DOHH2 (cell line): ENCODE results near the gene FAM221A.

Source experiments
- H3F3A ChIP-seq: fragments of 200-600 bp; sonication (generic), shearing (Covaris generic); 2 replicates; pipeline ENCODE4 v1.6.0; 2016; ENCODE audit warnings: antibody characterized with exemption, mild to moderate bottlenecking; ENCODE audit not compliant: control insufficient read depth, insufficient read depth
- H3K27ac ChIP-seq: fragments of 200-600 bp; sonication (generic); 2 replicates; pipeline ENCODE4 v1.5.1; 2014; ENCODE audit warnings: low read depth, mild to moderate bottlenecking, low read length, moderate library complexity
- H3K27me3 ChIP-seq: fragments of 200-600 bp; sonication (generic); 2 replicates; pipeline ENCODE4 v1.6.1; 2014; ENCODE audit warnings: mild to moderate bottlenecking, low read length, mixed read lengths; ENCODE audit not compliant: control insufficient read depth
- H3K36me3 ChIP-seq: fragments of 200-600 bp; sonication (generic); 2 replicates; pipeline ENCODE4 v1.6.1; 2014; ENCODE audit warnings: mild to moderate bottlenecking, low read length, moderate library complexity, mixed read lengths; ENCODE audit not compliant: control insufficient read depth
- H3K4me1 ChIP-seq: fragments of 200-600 bp; sonication (generic); 2 replicates; pipeline ENCODE4 v1.6.1; 2014; ENCODE audit warnings: mild to moderate bottlenecking, low read length, mixed read lengths; ENCODE audit not compliant: control insufficient read depth
- H3K4me2 ChIP-seq: fragments of 200-600 bp; sonication (generic); 2 replicates; pipeline ENCODE4 v1.6.0; 2014; ENCODE audit warnings: mild to moderate bottlenecking, low read length, moderate library complexity
- H3K4me3 ChIP-seq: fragments of 200-600 bp; sonication (generic); 2 replicates; pipeline ENCODE4 v1.5.1; 2014; ENCODE audit warnings: mild to moderate bottlenecking, low read length, mixed read lengths
- H3K79me2 ChIP-seq: fragments of 200-600 bp; sonication (generic); 2 replicates; pipeline ENCODE4 v1.6.1; 2014; ENCODE audit warnings: mild to moderate bottlenecking, low read length, mixed read lengths; ENCODE audit not compliant: control insufficient read depth
- H3K9me2 ChIP-seq: fragments of 200-600 bp; sonication (generic); replicated peaks from 2 replicates; pipeline ENCODE4 v1.6.1; 2014; ENCODE audit warnings: mild to moderate bottlenecking, low read length, mixed read lengths; ENCODE audit not compliant: control insufficient read depth
- H3K9me3 ChIP-seq: fragments of 200-600 bp; sonication (generic); 2 replicates; pipeline ENCODE4 v1.6.1; 2014; ENCODE audit warnings: antibody characterized with exemption, low read length, mixed read lengths; ENCODE audit not compliant: control insufficient read depth, insufficient read depth
- H4K20me1 ChIP-seq: fragments of 200-600 bp; sonication (generic); 2 replicates; pipeline ENCODE4 v1.6.0; 2014; ENCODE audit warnings: low read depth, mild to moderate bottlenecking, antibody characterized with exemption, low read length, moderate library complexity; ENCODE audit not compliant: control insufficient read depth, insufficient read depth
- EZH2phosphoT487 ChIP-seq: fragments of 200-600 bp; sonication (generic); IDR thresholded peaks from 2 replicates; pipeline ENCODE4 v1.6.1; 2017; ENCODE audit warnings: borderline replicate concordance, mild to moderate bottlenecking, antibody characterized with exemption, low read length, moderate library complexity, mixed read lengths
- TF ChIP-seq, protein P1 (sequence below): fragments of 200-600 bp; sonication (generic); IDR thresholded peaks from one replicate; pipeline ENCODE4 v1.5.1; 2014; ENCODE audit warnings: antibody characterized with exemption, mild to moderate bottlenecking, low read depth, low read length; ENCODE audit not compliant: poor library complexity, severe bottlenecking

The FAM221A gene

DNA sequence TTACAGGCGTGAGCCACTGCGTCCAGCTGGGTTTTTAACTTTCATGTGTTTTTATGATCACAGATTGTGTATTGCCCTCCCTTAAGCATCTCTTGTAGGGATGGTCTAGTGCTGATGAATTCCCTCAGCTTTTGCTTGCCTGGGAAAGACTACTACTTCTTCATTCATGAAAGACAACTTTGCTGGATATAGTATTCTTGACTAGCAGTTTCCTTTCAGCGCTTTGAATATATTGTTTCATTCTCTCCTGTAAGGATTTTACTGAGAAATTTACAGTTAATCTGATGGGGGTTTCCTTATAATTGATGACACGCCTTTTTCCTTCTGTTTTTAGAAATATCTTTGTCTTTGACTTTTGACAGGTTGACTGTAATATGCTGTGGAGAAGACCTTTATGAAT lies 63.2 kb downstream of the FAM221A start:
- no peaks in the 10 kb centered on the region for H3K36me3 ChIP-seq
- peaks cover 13% of the 10 kb centered on the region for H3K9me3 ChIP-seq
- no peaks in the 10 kb centered on the region for H4K20me1 ChIP-seq
- H3K4me1 ChIP-seq = no peaks in the 10 kb centered on the region
- no peak for TF ChIP-seq EZH2phosphoT487
- TF ChIP-seq, protein P1, sequence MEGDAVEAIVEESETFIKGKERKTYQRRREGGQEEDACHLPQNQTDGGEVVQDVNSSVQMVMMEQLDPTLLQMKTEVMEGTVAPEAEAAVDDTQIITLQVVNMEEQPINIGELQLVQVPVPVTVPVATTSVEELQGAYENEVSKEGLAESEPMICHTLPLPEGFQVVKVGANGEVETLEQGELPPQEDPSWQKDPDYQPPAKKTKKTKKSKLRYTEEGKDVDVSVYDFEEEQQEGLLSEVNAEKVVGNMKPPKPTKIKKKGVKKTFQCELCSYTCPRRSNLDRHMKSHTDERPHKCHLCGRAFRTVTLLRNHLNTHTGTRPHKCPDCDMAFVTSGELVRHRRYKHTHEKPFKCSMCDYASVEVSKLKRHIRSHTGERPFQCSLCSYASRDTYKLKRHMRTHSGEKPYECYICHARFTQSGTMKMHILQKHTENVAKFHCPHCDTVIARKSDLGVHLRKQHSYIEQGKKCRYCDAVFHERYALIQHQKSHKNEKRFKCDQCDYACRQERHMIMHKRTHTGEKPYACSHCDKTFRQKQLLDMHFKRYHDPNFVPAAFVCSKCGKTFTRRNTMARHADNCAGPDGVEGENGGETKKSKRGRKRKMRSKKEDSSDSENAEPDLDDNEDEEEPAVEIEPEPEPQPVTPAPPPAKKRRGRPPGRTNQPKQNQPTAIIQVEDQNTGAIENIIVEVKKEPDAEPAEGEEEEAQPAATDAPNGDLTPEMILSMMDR = no peak
- H3K27ac ChIP-seq = no peak overlapping the region
- H3F3A ChIP-seq = no peaks in the 10 kb centered on the region
- no peaks in the 10 kb centered on the region for H3K9me2 ChIP-seq
- H3K27me3 ChIP-seq = no peaks in the 10 kb centered on the region
- H3K79me2 ChIP-seq = no peaks in the 10 kb centered on the region
- no peak overlapping the region for H3K4me3 ChIP-seq
- no peak overlapping the region for H3K4me2 ChIP-seq

DNA sequence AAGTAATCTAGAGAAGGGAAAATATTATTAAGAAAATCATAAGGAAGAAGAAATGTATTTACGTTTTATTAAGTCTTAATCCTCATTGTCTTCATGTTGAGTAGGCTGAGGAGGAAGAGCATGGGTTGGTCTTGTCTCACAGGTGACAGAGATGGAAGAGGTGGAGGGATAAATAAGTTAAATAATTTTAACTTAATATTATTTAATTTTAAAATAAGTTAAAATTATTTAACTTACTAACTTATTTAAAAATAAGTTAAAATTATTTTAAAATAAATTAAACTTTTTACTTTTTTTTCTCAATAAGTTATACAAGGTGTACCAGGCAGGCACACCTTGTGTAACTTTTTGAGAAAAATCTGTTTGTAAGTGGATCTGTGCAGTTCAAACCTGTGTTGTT lies 66.6 kb downstream of the FAM221A start:
- Histone ChIP-seq H3K4me3 (no peak overlapping the region), H3K9me2 (no peaks in the 10 kb centered on the region), H4K20me1 (no peaks in the 10 kb centered on the region), H3K27me3 (no peaks in the 10 kb centered on the region), H3K9me3 (peaks cover 13% of the 10 kb centered on the region), H3K4me2 (no peak overlapping the region), H3K27ac (no peak overlapping the region), H3K36me3 (no peaks in the 10 kb centered on the region), H3K79me2 (no peaks in the 10 kb centered on the region), H3K4me1 (no peaks in the 10 kb centered on the region), H3F3A (no peaks in the 10 kb centered on the region)
- TF ChIP-seq EZH2phosphoT487 = no peak
- TF ChIP-seq, protein P1 = no peak

DNA sequence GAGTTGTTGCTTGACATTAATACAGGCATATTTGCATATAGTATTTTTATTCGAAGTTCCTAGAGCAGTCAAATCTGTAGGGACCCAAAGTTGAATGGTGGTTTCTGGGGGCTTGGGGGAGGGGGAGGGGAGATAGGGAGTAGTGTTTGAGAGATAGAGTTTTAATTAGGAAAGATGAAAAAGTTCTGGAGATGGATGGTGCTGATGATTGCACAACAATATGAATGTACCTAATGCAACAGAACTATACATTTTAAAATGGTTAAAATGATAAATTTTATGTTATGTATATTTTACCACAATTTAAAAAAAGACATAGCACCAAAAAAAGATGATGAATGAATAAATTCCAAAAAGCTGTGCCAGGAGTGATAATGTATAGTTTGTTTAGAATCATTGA lies 71.9 kb downstream of the FAM221A start:
- Histone ChIP-seq H3K27ac (no peak overlapping the region), H3K27me3 (no peaks in the 10 kb centered on the region), H4K20me1 (no peaks in the 10 kb centered on the region), H3K9me3 (no peaks in the 10 kb centered on the region), H3K79me2 (no peaks in the 10 kb centered on the region), H3F3A (no peaks in the 10 kb centered on the region), H3K36me3 (no peaks in the 10 kb centered on the region), H3K4me3 (no peak overlapping the region), H3K4me1 (no peaks in the 10 kb centered on the region), H3K4me2 (no peak overlapping the region), H3K9me2 (no peaks in the 10 kb centered on the region)
- TF ChIP-seq, protein P1 = no peak
- no peak for TF ChIP-seq EZH2phosphoT487
